Measurements from ENCODE around the gene AOPEP.

Gene AOPEP

DNA sequence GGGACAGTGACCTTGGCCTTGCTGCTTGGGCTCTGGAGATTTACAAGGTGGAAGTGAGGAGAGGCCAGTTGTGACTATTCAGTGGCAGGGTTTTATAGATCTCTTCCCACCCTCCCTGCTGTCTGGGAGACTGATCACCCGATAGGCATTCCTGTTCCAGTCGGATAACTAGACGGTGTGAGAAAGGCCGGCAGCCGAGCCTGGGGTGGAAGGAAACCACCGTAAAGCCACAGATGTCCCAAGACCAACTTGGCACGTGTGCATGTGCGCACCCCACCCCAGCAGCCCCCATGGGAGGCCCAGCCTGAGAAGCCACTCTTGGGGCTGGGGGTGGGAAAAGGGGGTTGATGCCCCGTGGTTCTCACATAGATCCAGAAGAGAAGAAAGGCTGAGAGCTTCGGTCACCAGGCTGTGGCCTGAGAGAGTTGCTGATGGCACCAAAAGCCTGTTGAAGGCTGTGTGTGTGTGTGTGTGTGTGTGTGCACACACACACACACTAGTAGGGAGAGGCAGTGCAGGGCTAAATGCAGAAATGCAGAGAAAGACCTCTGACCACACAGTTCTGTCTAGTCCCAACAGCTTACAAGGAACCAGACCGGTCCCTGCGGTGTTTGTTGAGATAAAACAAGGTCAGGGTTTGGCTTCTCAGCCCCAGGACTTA, 365.2 kb downstream of the AOPEP start:
- no peak for DNase-seq

DNA sequence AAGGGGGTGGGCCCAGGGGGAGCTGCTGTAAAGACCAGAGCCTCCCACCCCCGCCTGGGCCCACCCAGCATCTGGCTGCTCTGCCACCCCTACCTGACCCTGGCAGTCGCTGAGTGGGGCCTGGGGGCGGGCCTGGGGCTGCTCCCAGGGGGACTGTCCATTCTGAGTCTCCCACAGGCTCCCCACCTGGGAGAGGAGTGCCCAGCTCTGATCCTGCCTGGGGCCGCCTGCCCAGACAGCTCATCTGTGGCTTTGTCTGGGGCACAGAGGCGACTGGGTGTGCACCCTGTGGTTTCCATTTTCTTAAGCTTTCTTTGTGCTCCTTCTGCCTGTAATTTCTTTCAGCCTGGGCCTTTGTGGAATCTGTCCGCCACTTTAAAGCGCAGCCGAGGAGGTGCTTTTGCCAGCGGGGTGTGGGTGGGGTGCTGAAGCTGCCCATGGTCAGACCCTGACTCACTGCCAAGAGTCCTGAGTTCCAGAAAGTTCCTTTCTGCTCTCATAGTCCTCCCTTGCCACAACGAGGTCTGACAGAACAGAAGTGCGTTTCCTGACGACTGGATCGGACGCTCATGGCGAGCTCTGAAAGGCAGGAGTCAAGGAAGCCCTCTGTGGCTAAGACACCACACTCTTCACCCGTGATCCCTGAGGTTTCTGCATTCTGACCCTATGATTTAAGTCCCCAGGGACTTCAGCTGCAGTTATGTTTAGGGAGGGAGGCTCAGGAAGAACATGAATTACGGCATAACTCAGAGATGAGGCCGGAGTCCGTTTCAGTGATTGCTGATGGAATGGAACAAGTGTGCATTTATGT, 366.0 kb downstream of the AOPEP start:
- DNase-seq = no peak

DNA sequence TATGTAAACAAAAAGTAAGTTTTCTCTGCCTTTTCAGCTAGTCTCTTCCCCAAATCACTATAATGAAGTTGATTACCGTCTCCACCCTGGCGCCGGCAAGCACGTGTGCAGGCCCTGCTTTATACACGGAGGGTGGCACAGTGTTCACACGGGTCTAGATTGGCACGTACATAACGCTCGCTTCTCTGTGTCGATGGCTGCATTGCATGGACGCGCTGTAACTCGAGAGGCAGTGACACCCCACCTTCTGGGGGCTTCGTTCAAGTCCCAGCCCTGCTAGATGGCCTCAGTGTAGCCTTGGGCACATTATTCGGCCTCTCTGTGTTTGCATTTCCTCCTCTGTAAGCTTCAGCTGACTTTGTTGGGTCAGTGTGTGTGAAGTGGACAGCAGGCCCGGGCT, 367.1 kb downstream of the AOPEP start:
- DNase-seq = no peak

DNA sequence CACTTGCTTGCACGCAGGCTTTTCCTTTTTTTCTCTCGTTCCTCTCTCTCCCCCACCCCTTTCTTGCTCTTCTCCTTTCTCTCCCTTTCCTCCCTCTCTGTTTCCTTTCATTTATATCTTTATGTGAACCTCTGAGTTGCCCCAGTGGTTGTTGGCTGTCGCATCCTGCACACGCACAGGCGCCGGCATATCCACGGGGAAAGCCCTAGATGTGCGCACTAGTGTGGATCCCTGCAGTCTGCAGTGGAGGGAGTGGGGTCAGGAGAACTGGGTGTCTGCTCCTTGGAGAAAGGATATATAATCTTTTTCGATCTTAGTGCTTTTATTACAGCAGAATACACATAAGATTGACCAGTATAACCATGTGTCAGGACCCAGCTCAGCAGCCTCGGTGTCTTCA, 367.5 kb downstream of the AOPEP start:
- no peak for DNase-seq

DNA sequence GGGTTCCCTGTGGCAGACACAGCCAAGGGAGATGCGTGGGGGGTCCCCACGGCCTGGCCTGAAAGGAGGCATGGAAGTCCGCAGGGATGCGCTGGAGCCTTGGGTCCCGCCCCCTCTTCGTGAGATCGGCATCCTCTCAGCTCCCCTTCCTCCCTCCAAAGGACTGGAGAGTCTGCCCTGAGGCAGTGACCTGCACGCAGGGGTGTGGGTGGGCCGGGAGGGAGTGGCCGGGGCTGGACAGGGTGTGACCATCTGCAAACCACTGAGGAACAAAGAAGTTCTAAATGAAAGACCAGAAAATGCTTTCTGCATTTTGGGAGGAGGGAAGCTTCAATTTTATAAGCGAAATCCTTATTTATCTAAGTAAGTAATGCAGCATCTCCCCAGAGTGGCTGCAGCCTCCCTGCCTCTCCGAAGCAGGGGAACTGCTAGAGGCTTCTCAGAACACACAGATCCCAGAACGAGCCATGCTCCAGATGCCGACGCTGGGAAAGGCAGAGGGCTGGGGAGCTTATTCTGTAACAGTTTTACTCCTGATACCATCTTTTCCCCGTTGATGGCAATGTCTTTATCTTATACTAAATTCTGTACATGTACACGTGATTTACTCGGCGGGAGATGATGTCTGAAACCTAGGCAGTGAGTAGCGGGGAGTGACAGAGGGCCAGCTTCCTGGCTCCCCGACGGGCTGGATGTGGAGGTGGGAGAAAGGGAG, 369.3 kb downstream of the AOPEP start:
- DNase-seq = no peak

DNA sequence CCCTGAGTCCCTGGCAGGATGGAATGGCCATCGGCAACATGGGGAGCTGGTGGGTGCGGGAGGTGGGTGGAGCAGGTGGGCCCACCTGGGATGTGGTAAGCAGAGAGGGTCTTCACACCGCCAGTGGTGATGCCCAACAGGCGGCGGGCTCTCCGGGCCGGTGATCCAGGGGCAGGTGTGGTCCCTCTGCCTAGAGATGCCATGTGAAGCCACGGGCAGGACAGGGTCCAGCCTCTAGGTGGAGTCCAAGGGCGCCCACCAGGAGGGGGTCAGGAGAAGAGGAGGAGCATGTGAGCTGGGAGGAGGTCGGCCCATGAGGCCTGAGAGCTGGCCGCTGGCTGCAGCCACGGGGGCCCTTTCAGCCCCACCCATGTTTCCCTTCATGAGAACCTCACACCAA, 369.9 kb downstream of the AOPEP start:
- no peak for DNase-seq

DNA sequence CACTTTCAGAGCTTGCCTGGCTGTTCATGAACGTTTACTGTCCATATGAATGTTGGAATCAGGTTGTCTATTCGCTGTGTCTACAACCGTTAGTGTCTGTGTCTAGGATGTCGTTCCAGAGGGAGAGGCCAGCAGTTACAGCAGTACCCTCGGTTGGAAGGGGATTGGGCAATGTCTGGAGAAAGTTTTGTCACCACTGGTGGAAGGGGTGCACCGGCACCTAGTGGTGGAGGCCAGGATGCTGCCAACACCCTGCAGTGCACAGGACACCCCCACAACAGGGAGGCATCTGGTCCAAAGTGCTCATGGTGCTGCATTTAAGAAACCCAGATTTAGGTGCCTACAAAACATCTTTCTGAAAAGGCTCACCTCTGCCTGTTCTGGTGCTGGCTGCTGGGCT, 370.3 kb downstream of the AOPEP start:
- no peak for DNase-seq

DNA sequence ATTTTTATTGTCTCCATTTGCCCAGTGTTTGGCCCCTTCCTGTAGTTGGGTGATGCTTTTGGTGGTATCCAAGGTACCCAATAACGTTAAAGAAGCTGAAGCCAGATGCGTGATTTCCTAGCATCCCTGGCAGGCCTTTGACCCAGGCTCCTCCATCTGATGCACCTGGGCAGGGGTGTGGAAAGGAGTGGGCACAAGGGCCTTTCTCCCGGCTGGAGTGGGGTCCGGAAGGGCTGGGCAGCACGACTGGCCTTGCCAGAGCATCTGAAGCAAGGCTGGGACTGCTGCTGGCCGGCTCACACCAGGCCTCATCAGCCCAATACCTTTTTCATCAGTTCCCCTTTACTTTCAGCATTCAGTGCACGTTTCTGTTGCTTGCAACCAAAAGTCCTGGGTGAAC, 370.8 kb downstream of the AOPEP start:
- no peak for DNase-seq

DNA sequence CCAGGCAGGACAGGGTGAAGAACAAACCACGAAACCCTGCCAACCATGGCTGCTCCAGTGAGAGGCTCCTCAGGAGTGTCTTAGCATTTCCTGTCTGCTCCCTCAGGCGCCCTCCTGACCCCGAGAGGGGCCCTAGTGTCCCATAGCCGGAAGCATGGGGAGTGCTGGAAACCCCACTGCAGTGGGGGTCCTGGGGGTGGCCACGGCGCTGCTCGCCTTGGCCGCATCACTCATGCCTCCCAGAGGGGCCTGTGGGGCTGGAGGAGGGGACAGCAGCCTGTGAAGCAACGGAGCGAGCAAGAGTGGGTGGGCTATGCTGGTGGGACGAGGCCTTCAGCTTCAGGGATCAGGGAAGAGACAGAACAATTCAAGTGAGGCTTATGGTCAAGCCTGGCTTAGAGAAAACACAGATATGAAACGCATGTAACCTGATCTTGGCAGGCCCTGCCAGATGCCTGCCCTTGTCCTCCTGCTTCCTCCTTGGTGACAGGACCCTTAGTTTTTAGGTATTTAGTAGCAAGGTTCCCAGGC, 372.0 kb downstream of the AOPEP start:
- no peak for DNase-seq

DNA sequence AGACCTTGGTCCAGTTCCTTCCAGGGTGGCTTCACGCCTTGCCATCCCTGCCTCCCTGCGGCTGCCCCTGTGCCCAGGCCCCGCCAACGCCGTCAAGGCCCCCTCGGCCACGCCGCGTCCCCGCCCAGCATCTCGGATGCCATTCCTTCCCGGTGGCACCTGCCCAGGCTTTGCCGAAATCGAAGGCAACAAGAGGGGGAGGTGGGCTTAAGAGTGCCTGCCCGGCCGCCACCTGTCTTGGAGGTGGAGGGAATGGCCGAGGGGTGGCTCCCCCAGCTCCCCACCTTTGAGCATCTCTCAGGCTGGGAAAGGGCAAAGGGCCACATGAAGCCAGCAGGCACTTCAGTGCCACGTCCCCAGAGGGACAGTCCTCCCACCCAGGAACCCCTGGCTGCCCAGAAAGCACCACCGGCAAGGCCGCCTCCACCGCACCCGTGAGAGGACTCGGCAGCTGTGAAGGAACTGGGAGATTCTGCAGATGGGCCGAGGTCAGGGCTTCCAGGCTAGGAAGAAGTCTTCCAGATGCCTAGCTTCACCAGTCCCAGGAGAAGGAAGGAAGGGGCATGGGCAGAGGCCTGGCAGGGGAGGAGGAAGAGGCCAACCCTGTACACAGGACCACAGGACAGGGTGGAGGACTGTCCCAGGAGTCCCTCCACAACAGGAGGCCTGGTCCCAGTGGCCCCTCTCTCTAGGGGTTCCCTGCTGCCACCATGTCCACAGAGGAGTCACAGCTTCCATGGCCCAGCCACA, 373.0 kb downstream of the AOPEP start:
- DNase-seq = no peak

DNA sequence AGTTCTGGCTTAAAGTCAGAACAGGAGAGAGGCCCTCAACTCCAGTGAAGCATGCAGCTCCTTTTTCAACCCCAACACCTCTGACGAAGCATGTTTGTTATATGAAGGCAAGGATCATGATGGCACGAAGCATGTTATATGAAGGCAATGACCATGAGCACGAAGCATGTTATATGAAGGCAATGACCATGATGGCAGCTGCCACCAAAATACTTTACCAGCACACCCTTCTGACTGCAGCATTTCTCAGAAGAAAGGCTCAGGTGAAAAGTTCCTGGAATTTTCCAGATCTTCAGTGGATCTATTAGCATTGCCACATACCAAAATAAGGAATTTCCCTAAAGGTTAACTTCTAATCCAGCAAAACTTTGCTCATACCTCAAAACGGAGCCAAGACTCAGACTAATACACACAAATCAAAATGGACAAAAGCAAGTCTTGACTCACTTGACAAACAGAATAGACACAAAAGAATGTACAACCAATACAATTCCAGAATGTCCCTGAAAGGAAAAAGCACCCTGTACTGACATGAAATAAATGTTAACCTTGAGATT, 373.6 kb downstream of the AOPEP start:
- DNase-seq = no peak

DNA sequence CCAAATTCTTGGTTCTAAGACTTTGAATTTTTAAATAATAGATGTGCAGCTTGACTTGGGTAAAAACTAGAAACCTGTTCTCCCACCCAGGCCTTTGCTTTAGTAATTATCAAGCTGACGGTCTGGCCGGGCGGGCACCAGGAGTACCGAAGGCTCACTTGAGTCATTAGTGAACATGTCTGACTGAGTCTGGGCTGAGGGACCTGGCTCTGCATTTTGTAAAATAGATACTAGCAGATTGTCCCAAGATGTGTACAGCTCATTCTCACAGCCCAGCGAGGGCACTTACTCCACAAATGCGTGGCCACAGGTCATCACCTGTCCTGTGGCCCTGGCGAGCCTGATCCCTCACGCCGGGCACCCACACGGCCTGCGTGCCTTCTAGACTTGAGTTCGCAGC, 374.8 kb downstream of the AOPEP start:
- no peak for DNase-seq

DNA sequence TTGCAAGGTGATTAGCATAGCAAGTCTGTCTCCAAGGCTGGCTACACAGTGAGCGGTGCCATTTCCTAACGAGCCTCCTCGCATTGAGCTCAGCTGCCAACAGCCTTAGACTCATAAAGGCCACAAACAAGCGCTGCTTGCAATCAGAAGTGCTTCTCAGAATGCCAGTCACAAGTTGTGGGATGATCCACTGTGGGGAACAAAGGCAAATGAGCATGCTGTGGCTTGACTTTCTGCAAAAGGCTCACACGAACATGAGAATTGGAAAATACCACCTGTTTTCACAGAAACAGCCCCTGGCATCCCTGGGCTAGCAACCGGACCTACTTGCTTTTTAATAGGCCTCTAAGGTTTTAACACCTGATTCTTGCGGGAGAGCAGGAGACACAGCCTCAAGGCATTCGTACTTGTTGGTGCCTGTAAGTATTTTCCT, 375.5 kb downstream of the AOPEP start:
- DNase-seq = no peak

DNA sequence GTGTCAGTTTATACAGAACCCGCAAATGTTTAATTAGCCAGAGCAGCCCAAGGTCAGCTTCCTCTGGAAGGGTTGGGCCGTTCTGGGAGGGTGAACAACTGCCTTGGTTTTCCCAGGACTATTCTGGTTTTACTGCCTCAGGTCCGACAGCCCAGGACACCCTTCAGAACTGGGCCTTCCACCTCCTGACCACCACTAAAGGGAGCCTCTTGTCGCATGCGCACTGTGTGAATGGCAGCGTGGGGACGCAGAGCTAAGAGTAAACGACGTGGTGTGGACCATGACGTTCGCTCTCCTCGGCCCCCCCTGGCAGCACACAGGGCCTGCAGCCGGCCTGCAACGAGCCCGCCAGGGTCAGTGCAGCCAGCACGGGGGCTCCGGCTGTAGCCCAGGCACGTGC, 376.1 kb downstream of the AOPEP start:
- no peak for DNase-seq

DNA sequence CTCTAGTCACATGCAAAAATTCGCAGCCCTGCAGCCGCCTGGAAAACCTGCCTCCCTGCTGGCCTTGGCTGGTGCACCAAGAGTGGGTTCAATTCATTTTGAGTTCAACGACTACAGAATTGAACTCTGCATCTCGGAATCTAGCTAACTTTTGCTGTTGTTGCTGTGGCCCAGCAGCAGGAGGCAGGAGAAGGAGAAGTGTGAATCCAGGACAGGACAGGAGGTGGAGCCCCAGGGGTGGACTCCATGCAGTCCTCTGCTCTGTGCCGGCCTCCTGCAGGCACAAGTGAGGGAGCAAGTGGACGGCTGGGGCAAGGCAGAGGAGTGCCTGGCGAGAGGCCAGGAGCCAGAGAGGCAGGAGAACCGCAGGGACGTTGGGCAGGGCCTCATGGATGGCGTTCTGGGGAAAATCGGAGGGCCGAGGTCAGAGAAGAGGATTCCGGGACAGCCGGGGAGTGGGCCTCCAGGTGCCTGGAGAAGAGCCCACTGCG, 376.8 kb downstream of the AOPEP start:
- DNase-seq = no peak

DNA sequence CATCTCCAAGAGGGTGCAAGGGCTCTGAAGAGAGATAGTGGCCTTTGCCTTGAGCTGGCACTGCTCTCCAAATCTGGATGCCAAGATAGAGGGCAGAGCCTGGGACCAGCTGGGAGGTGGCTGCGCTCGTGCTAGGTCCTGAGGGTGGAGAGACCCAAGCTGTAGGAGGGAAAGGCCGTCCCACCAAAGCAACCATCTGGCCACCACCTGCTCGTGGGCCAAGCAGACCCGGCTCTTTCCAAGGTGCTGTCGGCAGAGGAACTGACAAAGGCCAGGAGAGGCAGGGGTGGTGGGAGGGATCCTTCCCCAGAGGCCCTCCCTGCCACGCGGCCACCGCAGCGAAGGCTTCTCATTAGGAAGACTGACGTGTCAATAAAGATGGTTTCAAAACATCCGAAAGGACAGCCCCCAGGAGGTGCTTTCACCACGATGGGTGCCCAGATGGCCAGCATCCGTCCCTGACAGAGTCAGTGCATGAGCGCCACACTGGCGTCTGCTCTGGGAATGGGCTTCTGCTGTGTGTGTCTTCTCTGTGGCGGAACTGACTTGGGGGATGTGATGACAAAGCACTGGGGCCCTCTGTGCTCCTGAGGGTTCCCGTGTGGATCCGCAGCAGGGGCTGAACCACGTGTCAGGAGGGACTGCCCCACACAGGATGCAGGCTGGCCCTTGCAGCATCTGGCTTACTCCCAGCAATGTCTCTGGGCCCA, 377.5 kb downstream of the AOPEP start:
- no peak for DNase-seq

DNA sequence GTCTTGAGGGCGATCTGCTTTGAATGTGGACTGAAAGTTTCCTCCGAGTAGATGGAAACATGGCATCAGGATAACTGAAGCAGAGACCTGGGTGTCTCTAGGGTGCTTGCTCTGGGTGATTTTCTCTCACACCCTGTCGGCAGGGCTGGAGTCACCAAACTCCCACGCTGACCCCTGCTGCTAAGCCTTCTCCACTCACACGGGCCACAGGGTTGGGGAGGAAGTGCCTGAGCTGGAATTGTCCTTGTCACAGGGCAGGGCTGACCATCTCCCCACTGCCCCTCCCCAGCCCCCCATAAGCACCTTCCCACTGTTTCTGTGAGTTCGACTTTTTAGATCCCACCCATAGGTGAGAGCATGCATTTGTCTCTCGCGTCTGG, 378.1 kb downstream of the AOPEP start:
- no peak for DNase-seq

DNA sequence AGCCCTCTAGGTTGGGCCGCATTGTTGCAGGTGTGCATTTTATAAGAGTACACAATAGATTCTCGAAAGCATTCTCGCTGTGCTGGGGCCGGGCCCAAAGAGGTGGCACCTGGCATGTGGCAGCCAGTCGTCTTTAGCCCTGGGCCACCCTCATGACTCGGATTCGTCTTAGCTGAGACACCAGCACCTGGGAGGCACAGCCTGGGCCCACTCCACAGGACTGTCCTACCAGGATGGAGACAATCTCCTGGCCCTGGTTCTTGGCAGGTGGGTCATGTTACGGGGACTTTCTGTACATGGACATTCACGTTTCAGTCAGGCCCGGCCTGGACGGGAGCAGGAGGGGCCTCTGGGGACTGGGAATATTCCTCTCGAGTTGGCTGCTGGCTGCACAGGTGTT, 378.5 kb downstream of the AOPEP start:
- DNase-seq = no peak

DNA sequence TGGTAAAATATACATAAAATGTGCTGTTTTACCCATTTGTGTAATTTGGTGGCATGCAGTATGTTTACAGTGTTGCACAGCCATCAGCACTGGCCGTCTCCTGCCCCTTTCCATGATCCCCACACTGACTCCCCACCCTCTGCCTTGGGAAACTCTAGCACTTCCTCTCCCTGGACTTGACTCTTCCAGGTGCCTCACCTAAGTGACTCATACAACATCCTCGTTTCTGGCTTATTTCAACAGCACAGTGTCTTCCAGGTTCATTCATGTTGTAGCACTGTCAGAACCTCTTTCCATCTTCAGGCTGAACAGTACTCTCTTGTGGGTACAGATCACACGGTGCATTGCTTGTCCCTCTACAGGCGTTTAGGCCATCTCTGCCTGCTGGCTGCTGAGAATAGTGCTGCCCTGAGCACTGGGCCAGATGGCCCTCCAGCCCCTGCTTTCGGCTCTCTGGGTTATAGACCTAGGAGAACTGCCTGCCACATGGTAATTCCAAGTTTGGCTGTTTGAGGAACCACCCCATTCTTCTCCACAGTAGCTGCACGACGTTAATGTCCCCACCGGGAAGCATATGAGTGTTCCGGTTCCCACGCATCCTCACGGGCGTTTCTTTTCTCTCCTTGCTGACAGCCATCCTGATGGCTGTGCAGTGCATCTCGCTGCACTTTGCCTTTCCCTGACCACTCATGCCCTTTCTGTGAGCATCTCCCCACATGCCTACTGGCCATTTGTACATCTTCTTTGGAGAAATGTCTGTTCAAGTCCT, 379.2 kb downstream of the AOPEP start:
- DNase-seq = no peak

DNA sequence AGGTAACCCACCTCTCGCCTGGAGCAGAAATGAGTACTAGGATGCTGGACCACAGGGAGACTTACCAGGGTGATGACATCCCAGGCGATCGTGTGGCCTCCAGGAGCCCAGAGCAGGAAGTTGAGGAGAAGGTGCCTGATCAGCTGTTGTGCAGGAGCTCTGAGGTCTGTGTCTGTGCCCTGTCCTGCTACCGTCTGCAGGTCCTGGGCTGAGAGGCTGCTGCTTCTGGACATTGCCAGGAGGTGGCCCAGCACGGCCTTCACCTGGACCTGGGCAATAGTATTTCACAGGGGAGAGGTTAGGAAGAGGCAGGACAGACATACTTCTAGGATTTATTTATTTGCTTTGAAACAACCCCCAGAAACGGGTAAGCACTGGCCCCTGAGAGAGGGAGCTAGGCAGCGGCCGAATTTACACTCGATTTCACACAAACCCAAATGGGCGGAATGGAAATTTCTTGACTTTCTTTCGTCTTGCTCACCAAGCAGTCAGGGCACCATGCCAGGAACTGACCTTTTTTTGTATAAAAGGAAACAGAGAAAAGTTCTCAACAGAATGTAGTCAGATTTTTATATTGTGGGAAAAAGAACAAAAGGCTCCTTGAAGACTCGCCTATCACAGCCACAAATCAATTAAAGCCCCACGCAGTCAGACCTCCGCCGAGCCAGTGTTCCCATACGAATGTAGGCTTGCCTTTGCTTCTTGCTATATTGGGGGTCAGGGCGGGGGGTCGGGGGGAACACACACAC, 380.7 kb downstream of the AOPEP start:
- no peak for DNase-seq

Measured in T-helper 9 cell (primary cell).